Activated CD4-positive, alpha-beta T cell treated with anti-CD3 and anti-CD28 coated beads, Interleukin-2, amount 50 U/mL, for 1 hour (primary cell): ENCODE results near the gene MAPK12.

Experiments used
- DNase-seq: peaks from one replicate; pipeline ENCODE4 v3.0.0-alpha.2; 2020

Gene MAPK12

DNA sequence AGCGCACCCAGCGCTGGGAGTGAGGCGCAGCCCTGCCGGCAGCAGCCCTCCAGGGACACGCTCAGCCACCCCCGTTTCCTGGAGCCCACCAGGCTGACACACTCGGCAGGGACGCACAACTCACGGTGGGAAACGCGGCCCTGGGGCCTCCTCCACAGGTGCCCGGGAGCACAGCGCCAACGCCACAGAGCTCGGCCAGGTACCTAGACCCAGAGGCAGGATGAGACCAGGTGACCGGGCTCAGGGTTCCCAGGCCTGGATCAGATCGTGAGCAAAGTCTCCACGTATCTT is 34.7 kb downstream of the MAPK12 start:
- DNase-seq = no peak

DNA sequence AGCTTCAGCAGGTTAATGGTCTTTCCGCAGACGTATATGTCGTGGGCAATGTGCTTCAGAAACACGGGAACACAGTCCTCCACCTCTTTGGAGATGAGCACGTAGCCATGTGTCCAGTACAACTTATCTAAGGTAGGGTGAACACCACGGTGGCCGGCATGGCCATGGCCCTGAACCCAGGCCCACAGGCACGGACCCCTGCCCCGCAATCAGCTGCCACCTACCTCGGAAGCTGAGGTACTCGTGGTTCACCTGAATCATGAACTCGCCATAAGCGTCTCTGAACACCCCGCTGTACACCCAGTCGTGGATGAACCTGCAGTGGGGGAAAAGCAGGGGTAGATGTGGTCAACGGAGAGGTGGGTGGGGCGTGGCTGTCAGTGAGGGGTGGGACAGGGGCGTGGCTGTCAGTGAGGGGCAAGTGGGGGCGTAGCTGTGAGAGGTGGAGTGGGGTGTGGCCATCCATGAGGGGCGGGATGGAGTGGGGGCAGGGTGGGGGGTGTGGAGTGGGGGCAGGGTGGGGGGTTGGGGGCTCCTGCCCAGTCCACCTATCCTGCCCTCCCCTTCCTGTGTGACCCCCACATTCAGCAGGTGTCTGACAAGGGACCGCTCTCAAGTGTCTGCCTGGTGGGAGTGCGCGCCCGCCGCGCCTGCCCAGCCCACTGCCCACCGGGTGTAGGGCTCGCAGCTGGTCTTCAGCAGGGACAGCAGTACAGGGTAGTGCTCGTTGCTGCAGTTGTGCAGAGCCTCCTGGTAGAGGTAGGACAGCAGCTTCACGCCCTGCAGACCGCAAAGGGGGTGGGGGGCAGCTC is 35.2 kb downstream of the MAPK12 start:
- DNase-seq = no peak

DNA sequence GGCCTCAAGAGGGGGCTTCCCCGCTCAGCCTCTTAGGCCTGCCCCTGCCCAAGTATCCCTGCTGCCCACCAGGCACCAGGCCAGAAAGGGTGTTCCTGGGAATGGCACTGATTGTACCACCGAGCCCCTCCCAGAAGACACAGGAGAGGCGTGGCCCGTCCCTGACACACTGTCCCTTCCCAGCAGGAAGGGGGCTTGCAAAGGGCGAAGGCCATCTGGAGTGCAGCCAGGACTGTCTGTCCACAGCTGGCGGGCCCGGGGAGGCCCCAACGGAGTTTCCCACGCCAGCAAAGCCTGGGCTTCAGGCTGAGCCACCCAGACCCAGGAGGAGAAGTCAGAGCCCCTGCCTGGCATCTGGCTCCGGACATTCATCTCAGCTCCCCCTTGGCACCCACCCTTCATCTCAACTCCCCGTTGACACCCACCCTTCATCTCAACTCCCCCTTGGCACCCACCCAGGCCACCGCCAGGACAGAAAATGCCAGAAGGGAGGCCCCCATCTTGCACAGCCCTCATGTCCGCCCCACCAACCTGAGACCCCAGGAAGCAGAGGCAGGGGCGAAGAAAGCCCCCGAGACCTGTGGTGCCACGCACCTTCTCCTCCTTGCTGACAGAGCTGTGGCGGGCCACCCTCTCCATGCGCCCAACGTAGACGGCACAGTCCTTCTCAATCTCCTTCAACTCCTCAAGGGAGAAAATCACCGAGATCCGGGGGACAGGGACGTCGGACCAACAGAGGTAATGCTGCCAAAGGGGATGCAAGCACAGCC is 36.1 kb downstream of the MAPK12 start:
- no peak for DNase-seq

DNA sequence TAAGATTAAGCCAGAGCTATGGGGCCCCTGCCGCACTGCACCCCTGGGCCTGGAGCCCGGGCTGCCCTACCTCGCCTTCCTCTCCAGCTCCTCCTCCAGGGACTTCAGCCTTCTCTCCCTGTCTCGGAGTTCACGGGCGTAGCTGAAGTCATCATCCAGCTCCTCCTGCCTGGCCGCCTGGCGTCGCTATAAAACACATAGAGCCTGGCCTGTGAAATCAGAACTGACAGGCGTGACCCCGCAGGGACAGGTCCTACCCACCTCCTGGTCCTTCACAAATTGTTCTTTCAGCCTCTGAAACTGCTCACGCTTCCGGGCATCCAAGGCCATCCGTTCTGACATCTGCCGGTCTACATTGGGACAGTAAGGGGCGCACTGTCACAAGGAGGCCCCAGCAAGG is 37.4 kb downstream of the MAPK12 start:
- no peak for DNase-seq

DNA sequence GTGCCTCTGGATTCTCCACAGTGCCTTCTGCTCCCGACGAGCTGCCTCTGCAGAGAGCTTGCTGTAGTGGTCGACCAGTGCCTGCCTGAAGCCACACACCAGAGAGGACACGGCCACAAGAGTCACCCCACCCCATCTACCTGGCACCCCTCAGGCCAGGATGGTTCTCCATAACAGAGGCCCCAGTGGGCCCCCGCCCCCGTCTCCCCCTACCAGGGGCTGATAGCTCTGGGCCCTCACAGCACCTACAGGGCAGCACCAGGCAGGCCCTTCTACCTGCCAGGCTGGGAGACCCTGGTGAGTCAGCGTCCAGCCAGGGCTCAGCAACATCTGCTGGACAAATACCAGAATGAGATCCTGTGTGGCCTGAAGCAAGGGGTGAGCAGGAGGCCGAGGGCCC is 39.0 kb downstream of the MAPK12 start:
- DNase-seq = no peak

DNA sequence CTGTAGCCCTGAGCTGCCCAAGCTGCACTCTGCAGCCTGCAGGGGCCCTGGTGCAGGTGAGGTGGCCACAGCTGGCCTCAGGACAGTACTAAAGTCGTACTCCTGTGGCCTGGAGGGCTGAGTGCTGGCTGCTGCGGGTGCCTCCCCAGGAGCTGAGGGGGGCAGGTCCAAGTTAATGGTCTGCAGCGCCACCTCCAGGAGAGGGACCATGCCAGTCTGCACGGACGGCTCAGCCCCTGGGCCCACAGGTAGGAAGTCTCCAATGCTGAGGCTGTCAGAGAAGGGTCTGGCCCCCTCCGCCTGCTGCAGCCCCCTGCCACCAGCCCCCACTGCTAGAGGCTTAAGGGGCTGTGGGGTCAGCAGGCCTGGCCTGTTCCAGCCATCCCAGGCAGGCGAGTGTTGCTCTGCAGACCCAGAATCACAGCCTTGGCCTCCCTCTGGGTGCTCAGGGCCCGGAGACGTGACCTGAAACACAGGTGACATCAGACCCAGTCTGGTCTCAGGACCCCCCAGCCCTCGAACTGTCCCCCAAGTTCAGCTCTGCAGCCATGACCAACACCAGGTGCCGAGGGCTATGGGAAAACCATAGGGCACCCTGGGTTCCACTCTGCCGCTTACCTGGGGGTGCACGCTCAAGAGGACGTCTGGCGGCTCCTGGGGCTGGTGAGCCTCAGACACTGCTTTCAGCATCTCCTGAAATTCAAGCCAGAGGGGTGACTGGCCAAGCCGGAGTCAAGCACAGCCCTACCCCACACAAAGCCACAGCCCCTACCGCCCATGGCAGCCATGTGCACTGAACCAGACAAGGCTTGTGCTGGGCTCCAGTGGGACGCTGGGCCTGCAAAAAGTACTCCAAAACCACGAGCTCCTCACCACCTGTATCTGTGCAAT is 39.8 kb downstream of the MAPK12 start:
- no peak for DNase-seq

DNA sequence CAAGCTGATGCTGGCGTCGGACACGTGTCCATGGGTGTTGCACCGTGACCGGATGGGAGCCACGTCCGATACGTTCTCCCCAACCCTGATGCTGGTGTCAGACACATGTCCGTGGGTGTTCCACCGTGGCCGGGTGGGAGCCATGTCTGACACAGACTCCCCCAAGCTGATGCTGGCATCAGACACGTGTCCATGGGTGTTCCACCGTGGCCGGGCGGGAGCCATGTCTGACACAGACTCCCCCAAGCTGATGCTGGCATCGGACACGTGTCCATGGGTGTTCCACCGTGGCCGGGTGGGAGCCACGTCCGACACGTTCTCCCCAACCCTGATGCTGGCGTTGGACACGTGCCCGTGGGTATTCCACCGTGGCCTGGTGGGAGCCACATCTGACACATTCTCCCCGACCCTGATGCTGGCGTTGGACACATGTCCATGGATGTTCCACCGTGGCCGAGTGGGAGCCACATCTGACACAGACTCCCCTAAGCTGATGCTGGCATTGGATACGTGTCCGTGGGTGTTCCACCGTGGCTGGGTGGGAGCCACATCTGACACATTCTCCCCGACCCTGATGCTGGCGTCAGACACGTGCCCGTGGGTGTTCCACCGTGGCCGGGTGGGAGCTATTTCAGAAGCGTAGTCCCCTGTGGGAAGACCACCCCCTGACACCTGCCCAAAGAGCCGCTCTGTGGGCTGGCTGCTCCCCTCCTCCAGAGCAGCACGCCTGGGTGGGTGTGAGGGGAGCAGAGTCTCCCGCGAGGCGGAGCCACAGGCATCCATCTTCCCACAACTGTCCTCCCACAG is 40.7 kb downstream of the MAPK12 start:
- no peak for DNase-seq

DNA sequence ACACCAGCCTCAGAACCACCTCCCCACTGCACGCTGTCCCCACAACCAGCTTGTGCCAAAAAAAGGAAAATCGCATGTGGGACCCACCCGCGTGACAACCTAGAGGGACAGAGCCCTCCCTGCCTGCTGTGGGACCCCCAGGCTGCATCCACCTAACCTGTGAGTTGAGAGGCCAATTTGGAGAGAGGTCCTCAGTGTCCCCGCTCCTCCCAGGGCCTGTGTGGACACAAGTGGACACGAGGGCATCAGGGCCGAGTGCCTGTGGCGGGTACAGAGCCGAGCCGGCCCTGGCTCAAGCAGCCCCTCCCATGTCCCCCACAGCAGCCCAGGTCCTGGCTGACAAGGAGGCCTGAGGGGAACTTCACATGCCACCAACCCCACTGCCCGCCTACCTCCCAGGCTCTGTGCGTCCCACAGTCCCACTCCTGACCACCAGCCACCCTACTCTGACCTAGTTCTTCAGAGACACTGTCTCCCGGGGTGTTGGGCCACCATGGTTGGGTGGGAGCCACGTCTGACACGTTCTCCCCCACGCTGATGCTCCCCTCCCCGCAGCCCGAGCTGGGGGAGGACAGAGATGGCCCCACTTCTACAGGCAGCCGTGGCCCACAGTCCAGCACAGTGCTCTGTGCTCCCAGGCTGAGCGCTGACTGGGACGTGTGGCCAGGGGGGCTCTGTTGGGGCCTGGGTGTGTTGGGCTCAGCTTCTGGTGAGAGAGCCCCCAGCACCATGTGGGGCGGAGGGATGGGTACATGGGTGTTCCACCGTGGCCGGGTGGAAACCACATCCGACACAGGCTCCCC is 41.5 kb downstream of the MAPK12 start:
- no peak for DNase-seq

DNA sequence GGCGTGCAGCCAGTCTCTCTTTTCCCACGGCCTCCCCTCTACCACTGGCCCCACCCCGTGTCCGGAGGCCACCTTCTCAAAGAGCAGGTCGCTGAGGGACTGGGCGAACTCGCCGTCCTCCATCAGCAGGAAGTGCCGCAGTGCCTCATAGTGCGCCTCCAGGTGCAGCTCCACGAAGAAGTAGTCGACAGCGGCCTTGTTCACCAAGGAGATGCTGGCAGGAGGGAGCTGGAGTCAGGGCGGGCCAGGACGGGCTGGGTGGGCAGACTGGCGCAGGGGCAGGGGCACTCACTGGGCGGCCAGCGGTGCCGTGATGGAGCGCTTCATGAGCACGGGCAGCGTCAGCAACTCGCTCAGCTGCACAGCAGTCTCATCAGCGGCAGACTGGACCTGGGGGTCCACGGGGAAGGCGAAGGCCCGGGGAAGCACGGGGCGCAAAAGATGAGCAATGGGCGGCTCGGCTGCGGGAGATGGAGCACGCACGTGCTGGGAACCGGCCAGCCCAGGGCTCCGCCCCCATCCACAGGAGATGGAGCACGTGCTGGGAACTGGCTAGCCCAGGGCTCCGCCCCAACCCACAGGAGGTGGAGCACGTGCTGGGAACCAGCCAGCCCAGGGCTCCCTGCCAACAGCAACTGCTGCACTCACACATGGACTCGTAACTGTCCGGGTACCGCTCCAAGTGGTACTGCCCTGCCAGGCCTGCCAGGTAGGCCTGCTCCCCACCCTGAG is 42.3 kb downstream of the MAPK12 start:
- no peak for DNase-seq

DNA sequence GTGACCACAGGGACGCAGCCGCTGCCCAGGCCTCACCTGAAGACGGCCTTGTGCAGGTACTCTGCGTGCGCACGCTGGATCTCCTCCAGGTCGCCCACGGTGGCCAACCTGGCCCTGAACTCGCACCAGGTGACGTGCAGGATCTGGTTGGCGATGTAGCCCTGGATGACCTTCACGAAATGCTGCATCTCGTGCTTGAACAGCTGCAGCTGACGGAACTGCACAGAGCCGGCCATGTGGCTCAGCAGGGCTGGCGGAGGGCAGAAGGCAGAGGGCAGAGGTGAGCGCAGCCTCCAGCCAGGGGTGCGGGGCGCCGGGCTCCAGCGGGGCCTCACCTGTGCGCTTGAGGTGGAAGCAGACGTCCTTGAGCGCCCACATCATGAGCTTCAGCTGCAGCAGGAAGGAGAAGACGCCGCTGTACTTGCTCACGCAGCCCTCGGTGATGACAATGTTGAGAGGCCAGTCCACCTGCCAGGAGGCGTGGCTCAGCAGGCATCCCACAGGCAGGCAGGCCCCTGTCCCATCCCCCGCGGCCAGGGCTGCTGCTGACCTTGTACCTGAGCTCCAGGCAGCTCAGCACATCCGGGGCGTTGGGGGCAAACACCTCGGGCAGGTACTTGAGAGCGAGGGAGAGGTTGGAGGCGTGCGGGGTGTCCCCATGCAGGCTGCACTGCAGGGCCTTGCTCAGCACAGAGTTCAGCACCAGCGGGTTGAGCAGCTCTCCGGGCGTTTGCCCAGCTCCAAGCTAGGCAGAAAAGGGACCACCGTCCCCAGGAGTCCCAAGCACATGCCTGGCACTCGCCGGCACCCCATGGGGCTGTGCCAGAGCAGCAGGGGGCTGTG is 43.1 kb downstream of the MAPK12 start:
- no peak for DNase-seq

DNA sequence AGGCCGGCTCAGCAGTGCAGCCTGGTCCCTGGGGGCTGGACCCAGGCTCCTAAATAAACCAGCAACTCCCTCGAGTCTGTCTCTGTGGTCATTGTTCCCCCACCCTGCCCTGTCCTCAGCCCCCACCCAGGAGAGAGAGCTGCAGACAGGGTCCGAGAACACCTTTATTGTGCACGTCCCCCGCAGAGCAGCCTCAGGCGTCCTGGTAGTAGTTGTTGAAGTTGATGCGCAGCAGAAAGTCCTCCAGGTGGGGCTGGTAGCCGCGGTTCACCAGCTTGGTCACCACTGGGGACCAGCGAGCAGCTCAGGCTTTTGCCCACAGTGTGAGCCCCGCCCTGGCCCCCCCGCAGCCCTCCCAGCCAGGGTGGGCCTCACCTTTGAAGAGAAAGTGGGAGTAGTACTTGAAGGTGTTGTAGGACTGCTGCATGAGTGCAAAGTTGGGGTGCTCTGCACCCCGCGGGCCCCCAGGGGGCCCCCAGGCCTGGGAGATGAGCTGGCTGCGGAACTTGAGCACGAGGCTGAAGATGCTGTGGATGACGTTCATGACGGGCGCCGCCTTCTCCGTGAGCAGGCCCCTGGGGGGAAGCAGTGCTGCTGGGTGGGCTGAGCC is 43.8 kb downstream of the MAPK12 start:
- no peak for DNase-seq

DNA sequence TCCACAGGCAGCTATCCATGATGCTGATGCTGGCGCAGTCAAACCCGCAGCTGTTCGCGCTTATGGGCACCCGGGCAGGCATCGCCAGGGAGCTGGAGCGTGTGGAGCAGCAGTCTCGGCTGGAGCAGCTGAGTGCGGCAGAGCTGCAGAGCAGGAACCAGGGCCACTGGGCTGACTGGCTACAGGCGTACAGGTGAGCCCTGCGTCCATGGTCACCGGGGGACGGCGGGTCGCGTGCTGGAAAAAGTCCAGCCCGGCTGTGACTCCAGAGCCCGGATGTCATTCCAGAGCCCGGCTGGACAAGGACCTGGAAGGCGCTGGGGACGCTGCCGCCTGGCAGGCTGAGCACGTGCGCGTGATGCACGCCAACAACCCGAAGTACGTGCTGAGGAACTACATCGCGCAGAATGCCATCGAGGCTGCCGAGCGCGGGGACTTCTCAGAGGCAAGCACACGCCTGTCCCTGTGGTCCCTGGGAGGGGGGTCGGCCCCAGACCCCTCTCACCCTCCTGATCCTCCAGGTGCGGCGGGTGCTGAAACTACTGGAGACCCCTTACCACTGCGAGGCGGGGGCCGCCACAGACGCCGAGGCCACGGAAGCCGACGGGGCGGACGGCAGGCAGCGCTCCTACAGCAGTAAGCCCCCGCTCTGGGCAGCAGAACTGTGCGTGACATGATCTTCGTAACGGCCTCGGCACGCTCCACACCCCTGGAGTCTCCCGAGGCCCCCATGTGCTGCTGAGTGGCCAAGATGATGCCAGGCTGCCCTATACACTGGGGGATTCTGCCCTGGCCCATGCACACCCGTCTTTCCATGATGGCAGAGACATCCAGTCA is 44.6 kb downstream of the MAPK12 start:
- no peak for DNase-seq

DNA sequence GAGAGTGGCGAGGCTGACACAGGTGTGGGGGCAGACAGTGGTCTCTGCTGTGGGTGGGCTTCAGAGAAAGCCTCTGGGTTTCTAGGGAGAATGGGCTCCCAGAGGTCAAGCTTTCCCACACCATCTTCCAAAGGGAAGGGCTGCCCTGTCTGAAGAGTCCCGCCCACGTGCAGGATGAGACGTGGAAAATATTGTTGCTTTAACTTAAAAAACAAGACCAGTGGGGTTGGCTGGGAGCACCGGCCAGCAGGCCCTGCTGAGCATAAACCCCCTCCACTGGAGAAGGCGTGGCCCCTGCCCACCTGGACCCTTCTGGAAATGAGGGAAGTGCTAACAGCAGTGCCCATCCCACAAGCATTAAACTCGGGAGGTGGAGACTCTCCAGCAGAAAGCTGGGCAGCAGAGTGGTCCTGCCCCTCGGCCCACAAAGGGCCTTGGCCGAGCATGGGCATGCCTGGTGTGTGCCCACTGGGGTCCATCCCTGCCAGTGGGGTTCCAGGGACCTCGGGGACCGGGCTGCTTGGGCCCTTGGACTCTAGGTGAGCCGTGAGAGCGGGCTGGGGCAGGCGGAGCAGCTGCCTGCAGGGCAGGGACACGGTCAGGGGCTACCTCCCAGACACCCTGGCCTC is 45.3 kb downstream of the MAPK12 start:
- no peak for DNase-seq

DNA sequence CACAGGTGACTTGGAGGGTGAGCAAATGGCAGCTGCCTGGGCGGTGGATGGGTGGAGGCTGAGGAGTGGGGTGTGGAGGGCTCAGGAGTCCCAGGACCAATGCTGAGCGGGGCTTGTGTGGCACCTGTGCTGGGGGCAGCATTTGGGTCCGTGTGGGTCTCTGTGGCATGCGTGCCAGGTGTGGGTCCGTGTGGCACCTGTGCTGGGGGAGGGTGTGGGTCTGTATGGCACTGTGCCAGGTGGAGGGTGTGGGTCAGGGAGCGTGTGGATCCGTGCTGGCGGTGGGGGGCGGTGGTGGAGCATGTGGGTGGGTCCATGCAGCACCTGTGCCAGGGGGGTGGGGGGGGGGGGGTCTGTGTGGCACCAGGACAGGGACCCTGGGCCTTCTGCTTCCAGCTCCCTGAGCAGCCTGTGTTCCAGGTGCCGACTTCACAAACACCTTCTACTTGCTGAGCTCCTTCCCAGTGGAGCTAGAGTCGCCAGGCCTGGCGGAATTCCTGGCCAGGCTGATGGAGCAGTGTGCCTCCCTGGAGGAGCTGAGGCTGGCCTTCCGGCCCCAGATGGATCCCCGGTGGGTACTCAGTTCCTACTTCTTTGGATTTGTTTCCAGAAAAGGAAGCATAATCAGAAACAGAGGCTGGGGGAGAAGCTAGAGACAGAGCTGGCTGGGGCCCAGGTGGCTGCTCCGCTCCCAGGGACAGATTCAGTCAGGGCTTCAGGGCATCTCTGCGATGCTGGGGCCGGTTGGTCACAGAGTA is 46.0 kb downstream of the MAPK12 start:
- DNase-seq = no peak

DNA sequence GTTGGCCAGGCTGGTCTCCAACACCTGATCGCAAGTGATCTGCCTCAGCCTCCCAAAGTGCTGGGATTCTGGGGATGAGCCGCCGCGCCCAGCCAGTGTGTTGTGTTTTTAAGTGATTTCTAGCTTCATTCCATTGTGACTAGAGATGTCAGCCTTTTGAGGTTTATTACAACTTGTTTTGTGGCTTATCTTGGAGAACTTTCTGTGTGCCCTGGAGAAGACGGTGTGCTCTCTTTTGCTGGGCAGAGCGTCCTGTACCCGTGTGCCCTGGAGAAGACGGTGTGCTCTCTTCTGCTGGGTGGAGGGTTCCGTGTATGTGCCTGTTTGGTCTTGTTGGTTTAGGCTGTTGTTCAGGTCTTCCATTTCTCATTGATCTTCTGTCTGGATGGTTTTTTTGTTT is 48.2 kb downstream of the MAPK12 start:
- DNase-seq = no peak

DNA sequence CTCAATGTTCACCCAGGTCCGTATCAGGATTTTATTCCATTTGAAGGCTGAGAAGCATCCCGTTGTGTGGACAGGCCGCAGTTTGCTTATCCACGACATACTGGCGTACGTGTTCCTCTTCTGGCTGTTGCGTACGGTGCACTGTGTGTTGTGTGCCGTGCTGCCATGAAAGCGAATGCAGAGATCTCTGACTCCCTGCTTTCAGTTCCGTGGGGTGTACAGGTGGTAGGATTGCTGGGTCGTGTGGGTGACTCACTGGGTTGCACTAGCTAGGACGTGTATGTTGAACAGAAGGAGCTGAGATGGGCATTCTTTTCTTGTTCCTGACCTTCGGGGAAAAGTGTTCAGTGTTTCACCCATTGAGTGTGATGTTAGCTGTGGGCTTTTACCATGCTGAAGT is 50.3 kb downstream of the MAPK12 start:
- DNase-seq = no peak

DNA sequence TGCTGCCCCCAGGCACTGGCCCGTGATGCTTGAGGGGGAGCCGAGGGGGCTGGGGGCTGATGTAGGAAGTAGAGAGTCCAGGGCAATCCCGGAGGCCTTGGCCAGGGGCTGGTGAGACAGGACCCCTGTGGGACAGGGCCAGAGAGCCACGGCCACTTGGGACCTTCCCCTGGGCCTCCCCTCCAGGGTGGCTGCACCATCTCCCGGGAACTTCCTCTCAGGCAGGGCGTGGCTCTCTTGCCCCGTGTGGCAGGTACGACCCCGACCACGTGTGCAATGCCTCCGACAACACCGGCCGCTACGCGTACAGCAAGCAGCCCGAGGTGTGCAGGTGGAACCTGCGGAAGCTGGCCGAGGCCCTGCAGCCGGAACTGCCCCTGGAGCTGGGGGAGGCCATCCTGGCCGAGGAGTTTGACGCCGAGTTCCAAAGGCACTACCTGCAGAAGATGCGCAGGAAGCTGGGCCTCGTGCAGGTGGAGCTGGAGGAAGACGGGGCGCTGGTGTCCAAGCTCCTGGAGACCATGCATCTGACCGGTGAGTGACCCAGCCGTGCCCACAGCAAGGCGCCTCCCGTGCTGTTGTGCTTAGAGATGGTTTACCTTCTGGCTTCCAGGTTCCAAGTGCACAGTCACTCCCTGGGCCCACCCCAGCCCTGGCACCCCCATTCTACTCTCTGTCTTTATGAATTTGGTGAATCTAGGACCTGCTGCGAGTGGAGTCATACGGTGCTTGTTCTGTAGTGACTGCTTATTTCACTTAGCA is 50.9 kb downstream of the MAPK12 start:
- DNase-seq = no peak
